ENCODE results near the gene IL4R.

- TF ChIP-seq, protein P1, sequence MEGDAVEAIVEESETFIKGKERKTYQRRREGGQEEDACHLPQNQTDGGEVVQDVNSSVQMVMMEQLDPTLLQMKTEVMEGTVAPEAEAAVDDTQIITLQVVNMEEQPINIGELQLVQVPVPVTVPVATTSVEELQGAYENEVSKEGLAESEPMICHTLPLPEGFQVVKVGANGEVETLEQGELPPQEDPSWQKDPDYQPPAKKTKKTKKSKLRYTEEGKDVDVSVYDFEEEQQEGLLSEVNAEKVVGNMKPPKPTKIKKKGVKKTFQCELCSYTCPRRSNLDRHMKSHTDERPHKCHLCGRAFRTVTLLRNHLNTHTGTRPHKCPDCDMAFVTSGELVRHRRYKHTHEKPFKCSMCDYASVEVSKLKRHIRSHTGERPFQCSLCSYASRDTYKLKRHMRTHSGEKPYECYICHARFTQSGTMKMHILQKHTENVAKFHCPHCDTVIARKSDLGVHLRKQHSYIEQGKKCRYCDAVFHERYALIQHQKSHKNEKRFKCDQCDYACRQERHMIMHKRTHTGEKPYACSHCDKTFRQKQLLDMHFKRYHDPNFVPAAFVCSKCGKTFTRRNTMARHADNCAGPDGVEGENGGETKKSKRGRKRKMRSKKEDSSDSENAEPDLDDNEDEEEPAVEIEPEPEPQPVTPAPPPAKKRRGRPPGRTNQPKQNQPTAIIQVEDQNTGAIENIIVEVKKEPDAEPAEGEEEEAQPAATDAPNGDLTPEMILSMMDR (conservative IDR thresholded peaks at IDR 0.05), result no peak
- TF ChIP-seq ZFX (IDR thresholded peaks at IDR 0.05), result no peak
These were observed 43.0 kb downstream of the IL4R start for GRCh38 chr16:27356794-27357193.

All from C4-2B (cell line).